GM18870 (cell line): Measurements from ENCODE around the gene SMC3.
"Not testable (repeated sequence)": the region's sequence is repeated elsewhere in the genome, so short reads cannot be mapped to it uniquely, and the experiment has no call there.

ENCODE experiments used
- ATAC-seq: cut with Tn5 transposase; IDR thresholded peaks from one replicate; pipeline ENCODE4 v1.9.1; 2021; ENCODE audit warnings: moderate library complexity; ENCODE audit not compliant: unreplicated experiment

SMC3 gene

DNA sequence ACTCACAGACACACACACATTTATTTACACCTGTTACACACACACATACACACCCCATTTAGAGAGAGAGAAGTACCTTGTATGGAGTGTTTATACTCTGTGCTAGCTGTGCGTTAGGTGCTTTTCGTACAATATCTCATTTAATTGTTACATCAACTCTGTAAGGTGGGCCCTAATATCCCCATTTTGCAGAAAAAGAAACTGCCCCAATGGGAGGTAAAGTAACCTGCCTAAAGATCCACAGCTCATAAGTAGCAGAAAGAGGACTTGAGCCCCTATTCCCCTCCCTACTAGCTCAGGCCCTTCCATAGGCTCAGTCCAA is 52.9 kb downstream of the SMC3 start:
- ATAC-seq, result no peak

DNA sequence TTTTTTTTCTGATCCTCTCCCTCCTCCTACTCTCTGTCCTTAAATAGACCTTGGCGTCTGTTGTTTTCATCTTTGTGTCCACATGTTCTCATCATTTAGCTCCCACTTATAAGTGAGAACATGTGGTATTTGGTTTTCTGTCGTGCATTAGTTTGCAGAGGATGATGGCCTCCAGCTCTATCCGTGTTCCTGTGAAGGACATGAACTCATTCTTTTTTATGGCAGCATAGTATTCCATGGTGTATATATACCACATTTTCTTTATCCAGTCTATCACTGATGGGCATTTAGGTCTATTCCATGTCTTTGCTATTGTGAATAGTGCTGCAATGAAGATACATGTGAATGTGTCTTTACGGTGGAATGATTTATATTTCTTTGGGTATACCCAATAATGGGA is 55.8 kb downstream of the SMC3 start:
- not testable (repeated sequence) for ATAC-seq

DNA sequence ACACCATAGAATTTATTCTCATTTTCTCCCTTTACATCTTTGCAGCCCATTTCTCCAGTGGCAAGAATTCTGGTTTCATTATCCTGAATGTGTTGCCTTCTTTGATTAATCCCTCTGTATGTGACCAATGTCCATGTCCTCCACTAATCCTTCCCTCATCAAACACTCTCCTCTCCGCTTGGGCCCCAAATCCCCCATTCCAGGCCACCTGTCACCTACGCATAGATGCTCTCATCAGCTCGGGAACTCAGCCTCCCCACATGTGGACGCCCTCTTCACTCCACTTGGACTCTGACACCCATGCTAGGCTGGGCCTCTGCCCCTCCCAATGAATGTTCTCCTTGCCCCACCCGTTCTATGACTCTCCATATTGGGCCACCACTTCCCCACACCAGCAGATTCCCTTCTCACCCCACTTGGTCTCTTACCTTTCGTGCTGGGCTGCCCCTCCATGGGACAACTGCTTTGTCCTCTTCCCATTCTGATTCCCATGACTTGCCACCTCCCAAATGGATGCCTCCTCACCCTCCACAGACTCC is 57.9 kb downstream of the SMC3 start:
- no peak for ATAC-seq

- no peak for ATAC-seq
Measured at GRCh38 chr10:110625951-110626855, 58.7 kb downstream of the SMC3 start.

DNA sequence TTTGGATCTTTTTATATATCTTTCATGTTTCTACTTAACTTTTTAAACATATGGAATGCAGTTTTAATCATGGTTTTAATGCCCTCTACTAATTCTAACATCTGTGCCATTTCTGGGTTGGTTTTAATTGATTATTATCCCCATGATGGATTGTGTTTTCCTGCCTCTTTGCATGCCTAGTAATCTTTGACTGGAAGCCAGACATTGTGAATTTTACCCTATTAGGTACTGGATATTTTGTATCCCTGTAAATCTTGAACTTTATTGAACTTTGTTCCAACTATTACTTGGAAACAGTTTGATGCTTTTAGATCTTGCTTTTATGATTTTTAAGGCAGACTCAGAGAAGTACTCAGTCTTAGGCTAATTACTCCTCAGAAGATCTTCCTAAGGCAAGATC is 60.7 kb downstream of the SMC3 start:
- no peak for ATAC-seq

DNA sequence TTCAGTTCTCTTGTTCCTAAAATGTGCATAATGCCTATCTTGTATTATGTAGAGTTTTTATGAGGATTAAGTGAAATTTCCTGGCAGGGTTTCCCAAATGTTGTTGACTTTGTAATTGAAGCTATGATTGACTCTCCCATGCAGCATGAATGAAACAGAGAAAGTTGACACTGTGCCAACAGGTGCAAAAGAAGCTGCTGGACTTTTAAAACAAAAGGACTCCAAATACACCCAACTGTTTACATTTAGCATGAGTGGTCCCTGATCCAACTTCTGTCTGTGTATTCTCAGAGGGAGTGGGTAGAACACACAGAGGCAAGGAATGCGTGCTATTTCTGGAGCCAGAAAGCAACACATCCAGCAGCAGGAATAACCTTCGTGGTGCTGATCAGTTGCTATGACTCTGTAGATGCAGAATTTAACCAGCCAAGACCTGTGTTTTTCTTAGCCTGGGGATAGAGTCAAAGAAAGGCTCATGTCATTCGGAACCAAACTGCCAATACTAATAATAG is 62.2 kb downstream of the SMC3 start:
- no peak for ATAC-seq

- ATAC-seq, result no peak
Measured at GRCh38 chr10:110631934-110632333, 64.4 kb downstream of the SMC3 start.

- ATAC-seq, result no peak
Measured at GRCh38 chr10:110632591-110633215, 65.2 kb downstream of the SMC3 start.

DNA sequence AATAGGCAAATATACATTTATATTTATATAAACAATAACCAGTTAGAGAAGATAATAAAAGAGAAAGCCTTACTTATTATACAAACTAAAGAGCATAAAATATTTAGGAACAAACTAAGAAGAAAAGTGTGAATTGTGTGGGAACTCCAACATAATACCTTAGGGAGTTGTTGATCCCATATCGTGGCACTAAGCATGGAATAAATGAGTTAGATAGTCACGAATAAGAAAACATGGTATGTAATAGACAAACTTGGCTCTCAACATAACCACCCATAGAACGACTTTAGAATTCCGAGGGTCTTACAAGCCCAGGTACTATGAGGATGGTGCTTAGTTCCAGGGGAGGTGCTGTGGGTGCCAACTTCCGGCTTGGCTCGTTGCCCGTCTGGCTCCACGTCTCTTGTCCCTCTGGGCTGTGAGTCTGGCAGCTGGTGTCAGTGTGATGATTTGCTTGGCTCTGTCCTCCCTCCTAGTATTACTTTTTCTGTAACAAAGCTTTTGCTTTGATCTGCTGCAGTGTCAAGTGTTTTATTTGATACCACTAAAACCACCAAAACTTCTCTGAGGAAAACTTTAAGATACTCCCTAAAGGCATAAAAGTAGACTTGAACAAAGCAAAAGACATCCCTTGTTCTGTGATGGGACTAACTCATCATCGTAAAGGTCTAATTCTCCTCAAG is 67.2 kb downstream of the SMC3 start:
- ATAC-seq, result no peak

GRCh38 chr10:110636572-110636931 is 69.1 kb downstream of the SMC3 start:
- ATAC-seq, result no peak

- ATAC-seq, result no peak
Measured at GRCh38 chr10:110636932-110637557, 69.5 kb downstream of the SMC3 start.

GRCh38 chr10:110637558-110638053 is 70.1 kb downstream of the SMC3 start:
- no peak for ATAC-seq

GRCh38 chr10:110638319-110638718 is 70.8 kb downstream of the SMC3 start:
- ATAC-seq, result no peak

DNA sequence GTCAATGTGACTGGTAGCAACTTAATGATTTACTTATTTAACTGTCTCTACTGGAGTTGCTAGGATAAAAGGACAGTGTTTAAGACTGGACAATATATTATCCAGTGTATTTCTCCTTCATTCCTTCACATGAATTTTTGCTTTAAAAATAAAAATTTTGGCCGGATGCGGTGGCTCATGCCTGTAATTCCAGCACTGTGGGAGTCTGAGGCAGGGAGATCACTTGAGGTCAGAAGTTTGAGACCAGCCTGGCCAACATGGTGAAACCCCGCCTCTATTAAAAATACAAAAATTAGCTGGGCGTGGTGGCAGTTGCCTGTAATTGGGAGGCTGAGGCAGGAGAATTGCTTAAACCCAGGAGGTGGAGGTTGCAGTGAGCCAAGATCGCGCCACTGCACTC is 71.6 kb downstream of the SMC3 start:
- ATAC-seq, result not testable (repeated sequence)

DNA sequence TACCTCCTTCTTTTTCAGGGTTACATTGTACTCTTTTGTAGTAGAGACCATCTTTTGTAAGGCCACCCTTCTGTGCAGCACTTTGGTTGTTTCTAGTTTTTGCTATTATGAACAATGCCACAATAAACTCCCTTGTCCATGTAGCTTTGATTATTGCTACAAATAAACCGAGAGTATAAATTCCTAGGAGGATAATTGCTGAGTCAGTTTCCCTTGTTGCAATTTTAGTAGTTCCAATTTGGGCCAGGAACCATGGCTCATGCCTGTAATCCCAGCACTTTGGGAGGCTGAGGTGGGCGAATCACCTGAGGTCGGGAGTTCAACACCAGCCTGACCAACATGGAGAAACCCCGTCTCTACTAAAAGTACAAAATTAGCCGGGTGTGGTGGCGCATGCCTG is 72.4 kb downstream of the SMC3 start:
- ATAC-seq, result not testable (repeated sequence)

DNA sequence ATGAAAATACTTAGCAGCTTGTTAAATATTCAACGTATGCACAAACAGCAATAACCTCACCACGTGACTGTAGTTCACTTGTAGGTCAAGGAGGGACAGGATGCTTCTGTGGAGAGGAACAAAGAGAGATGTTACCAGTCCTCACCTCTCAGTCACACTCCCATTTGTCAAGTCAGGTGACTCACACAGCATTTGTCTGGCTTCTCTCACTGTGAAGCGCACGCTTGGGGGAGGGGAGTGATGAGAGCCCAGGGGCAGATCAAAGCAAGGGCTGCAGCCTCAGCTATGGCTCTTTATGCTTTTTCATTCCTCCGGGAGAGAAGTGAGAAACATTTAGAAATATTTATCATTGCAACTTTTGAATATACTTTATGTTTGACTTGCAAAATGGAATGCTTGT is 73.8 kb downstream of the SMC3 start:
- no peak for ATAC-seq

GRCh38 chr10:110642204-110643034 is 74.9 kb downstream of the SMC3 start:
- no peak for ATAC-seq

DNA sequence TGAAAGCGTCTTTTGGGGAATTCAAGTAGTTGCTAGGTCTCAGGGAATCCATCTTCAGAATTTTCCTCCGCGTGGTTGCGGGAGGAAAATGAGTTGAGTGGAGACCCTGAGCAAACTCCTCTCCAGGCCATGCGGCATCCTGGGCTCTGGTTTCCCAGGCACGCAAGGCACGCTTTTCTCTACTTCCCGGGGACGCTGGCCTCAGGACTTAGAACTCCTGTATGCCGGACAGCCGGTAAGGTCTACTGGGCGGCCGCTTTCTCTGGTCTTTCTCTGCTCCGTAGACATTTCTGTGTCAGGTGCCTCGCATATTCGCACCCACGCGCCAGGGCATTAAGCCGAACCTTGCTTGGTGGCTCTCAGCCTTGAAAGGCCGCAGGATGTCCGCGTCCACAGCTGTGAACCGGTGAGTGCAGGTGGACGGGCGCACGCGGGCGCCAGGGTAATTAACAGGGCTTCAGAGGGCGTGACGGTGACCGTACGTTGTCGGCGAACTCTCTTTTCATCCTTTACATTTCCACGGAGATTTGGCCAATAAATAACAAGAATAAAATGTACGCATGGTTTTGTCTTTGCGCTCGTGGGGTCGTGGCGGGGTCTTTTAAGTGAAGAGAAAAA is 75.6 kb downstream of the SMC3 start:
- ATAC-seq, result no peak
